Measurements from ENCODE around the gene ANAPC1. TPM values are rescaled to one million over a fixed set of nuclear protein-coding genes. Genes with fewer than 3 reads are reported as not detected.

Gene ANAPC1
- total and polyA plus RNA-seq, 4 donors: 3.5 to 36.9 (median 19.4) TPM

- no peak overlapping the region for H3K4me3 ChIP-seq (ENCODE audit: low read depth in 1 of 3, low read length in 3 of 3)
- no peak overlapping the region for H3K9ac ChIP-seq (ENCODE audit: low read depth in 1 of 2, low read length in 2 of 2)
- no peaks in the 10 kb centered on the region for H3K9me3 ChIP-seq (ENCODE audit: control insufficient read depth in 4 of 4, low read length in 3 of 4)
- TF ChIP-seq FOXA1 (IDR thresholded peaks at IDR 0.05) (no peak), CTCF (IDR thresholded peaks at IDR 0.05; ENCODE audit: low read depth, low read length, missing input control) (peak; percentile 19), RAD21 (IDR thresholded peaks at IDR 0.05) (peak; percentile 44 to 54)
- no peak overlapping the region for H3K27ac ChIP-seq (ENCODE audit: low read depth in 1 of 2, low read length in 2 of 2)
- H3K4me1 ChIP-seq (ENCODE audit: control insufficient read depth in 4 of 4, insufficient read depth in 4 of 4, low read length in 3 of 4): peaks cover 5 to 32% (median 29%) of the 10 kb centered on the region in 4 donors
- DNase-seq (ENCODE audit: low spot score): no peak
- 57% methylated on average over 2 of the region's 2 CpGs for WGBS
- peaks cover 0 to 8% (median 0%) of the 10 kb centered on the region in 4 donors for H3K36me3 ChIP-seq (ENCODE audit: control insufficient read depth in 4 of 4, insufficient read depth in 3 of 4, low read depth in 1 of 4, low read length in 3 of 4)
- H3K27me3 ChIP-seq (ENCODE audit: control insufficient read depth in 4 of 4, insufficient read depth in 4 of 4, low read length in 3 of 4): no peaks in the 10 kb centered on the region
These were observed 35.4 kb upstream of the ANAPC1 start for GRCh38 chr2:111919365-111919764.

DNA sequence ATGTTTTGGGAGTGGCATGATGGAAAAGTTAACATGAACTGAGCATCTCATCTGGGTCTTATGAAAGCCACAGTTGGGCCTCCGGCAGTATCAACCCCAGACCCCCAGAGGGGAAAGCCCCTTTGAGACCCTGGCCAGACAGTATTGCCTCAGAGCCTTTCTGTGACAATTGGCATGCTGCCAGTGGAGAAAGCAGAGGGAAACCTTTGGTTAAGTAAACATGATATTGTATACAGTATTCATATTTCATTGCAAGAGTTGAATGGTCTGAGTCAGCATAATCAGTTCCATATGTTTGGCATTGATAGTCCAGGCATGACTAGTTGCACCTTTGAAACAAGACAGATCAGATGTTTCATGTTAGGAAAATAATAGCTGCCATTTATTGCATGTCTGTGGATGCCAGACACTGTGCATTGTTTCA, 34.4 kb upstream of the ANAPC1 start:
- 53% methylated on average over 1 of the region's 1 CpG for WGBS
- H3K9me3 ChIP-seq (ENCODE audit: control insufficient read depth in 4 of 4, low read length in 3 of 4): no peaks in the 10 kb centered on the region
- DNase-seq (ENCODE audit: low spot score): peak; percentile 54
- H3K27ac ChIP-seq (ENCODE audit: low read depth in 1 of 2, low read length in 2 of 2): no peak overlapping the region
- no peak overlapping the region for H3K9ac ChIP-seq (ENCODE audit: low read depth in 1 of 2, low read length in 2 of 2)
- no peak for TF ChIP-seq GABPA (IDR thresholded peaks at IDR 0.05 in 1 of 2, conservative IDR thresholded peaks at IDR 0.05 in 1 of 2)
- TF ChIP-seq, protein P1, sequence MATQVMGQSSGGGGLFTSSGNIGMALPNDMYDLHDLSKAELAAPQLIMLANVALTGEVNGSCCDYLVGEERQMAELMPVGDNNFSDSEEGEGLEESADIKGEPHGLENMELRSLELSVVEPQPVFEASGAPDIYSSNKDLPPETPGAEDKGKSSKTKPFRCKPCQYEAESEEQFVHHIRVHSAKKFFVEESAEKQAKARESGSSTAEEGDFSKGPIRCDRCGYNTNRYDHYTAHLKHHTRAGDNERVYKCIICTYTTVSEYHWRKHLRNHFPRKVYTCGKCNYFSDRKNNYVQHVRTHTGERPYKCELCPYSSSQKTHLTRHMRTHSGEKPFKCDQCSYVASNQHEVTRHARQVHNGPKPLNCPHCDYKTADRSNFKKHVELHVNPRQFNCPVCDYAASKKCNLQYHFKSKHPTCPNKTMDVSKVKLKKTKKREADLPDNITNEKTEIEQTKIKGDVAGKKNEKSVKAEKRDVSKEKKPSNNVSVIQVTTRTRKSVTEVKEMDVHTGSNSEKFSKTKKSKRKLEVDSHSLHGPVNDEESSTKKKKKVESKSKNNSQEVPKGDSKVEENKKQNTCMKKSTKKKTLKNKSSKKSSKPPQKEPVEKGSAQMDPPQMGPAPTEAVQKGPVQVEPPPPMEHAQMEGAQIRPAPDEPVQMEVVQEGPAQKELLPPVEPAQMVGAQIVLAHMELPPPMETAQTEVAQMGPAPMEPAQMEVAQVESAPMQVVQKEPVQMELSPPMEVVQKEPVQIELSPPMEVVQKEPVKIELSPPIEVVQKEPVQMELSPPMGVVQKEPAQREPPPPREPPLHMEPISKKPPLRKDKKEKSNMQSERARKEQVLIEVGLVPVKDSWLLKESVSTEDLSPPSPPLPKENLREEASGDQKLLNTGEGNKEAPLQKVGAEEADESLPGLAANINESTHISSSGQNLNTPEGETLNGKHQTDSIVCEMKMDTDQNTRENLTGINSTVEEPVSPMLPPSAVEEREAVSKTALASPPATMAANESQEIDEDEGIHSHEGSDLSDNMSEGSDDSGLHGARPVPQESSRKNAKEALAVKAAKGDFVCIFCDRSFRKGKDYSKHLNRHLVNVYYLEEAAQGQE (IDR thresholded peaks at IDR 0.05): no peak
- no peak for TF ChIP-seq FOXA2 (IDR thresholded peaks at IDR 0.05)
- no peak for TF ChIP-seq TAF1 (conservative IDR thresholded peaks at IDR 0.05)
- no peak for TF ChIP-seq RAD21 (IDR thresholded peaks at IDR 0.05)
- TF ChIP-seq, protein P2, sequence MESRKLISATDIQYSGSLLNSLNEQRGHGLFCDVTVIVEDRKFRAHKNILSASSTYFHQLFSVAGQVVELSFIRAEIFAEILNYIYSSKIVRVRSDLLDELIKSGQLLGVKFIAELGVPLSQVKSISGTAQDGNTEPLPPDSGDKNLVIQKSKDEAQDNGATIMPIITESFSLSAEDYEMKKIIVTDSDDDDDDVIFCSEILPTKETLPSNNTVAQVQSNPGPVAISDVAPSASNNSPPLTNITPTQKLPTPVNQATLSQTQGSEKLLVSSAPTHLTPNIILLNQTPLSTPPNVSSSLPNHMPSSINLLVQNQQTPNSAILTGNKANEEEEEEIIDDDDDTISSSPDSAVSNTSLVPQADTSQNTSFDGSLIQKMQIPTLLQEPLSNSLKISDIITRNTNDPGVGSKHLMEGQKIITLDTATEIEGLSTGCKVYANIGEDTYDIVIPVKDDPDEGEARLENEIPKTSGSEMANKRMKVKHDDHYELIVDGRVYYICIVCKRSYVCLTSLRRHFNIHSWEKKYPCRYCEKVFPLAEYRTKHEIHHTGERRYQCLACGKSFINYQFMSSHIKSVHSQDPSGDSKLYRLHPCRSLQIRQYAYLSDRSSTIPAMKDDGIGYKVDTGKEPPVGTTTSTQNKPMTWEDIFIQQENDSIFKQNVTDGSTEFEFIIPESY (IDR thresholded peaks at IDR 0.05): no peak
- no peak for TF ChIP-seq HNF4A (conservative IDR thresholded peaks at IDR 0.05)
- TF ChIP-seq HNF4G (IDR thresholded peaks at IDR 0.05): no peak
- no peak for TF ChIP-seq JUND (IDR thresholded peaks at IDR 0.05)
- no peak for TF ChIP-seq CTCF (IDR thresholded peaks at IDR 0.05; ENCODE audit: low read depth, low read length, missing input control)
- TF ChIP-seq RXRA (IDR thresholded peaks at IDR 0.05): no peak
- TF ChIP-seq SP1 (IDR thresholded peaks at IDR 0.05): no peak
- no peak for TF ChIP-seq YY1 (IDR thresholded peaks at IDR 0.05)
- H3K36me3 ChIP-seq (ENCODE audit: control insufficient read depth in 4 of 4, insufficient read depth in 3 of 4, low read depth in 1 of 4, low read length in 3 of 4): peaks cover 0 to 8% (median 0%) of the 10 kb centered on the region in 4 donors
- no peaks in the 10 kb centered on the region for H3K27me3 ChIP-seq (ENCODE audit: control insufficient read depth in 4 of 4, insufficient read depth in 4 of 4, low read length in 3 of 4)
- no peak overlapping the region for H3K4me3 ChIP-seq (ENCODE audit: low read depth in 1 of 3, low read length in 3 of 3)
- H3K4me1 ChIP-seq (ENCODE audit: control insufficient read depth in 4 of 4, insufficient read depth in 4 of 4, low read length in 3 of 4): peaks cover 5 to 32% (median 29%) of the 10 kb centered on the region in 4 donors

All from liver (tissue), 9 donors.